ENCODE data around the gene PPP1R36.

DNA sequence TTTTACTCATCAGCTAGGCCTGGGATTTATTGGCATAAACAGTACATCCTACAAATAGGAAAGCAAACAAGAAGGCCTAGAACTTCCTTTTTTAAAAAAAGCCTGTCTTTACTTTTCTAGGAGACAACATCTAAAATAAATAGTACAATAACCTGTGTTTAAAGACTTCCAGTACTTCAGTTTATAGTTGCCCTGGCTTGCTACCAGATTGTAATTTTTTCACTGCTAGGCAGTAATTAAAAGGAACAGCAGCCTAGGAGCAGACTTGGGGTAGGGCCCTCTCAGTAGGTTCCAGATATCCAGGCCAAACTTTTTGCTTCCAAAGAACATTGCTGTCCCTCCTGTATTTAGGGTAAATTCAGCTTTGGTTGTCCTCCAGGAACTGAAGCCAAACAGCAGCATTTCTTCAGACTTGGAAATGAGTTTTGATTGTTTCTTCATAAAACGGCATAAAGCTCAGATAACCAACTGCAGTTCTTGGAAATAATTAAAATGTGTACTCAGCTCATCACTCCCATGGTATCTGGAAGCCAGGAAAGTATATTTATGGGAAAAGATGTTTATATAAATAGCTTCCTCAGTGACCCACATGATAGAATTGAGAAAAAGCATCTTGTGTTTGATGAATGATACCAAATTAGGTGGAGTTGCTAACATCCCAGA lies 61.7 kb downstream of the PPP1R36 start:
- TF ChIP-seq, protein P1, sequence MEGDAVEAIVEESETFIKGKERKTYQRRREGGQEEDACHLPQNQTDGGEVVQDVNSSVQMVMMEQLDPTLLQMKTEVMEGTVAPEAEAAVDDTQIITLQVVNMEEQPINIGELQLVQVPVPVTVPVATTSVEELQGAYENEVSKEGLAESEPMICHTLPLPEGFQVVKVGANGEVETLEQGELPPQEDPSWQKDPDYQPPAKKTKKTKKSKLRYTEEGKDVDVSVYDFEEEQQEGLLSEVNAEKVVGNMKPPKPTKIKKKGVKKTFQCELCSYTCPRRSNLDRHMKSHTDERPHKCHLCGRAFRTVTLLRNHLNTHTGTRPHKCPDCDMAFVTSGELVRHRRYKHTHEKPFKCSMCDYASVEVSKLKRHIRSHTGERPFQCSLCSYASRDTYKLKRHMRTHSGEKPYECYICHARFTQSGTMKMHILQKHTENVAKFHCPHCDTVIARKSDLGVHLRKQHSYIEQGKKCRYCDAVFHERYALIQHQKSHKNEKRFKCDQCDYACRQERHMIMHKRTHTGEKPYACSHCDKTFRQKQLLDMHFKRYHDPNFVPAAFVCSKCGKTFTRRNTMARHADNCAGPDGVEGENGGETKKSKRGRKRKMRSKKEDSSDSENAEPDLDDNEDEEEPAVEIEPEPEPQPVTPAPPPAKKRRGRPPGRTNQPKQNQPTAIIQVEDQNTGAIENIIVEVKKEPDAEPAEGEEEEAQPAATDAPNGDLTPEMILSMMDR (IDR thresholded peaks at IDR 0.05) = no peak
- TF ChIP-seq ZFX (IDR thresholded peaks at IDR 0.05; ENCODE audit: borderline replicate concordance) = no peak
